BJ (cell line): ENCODE data around the gene HHIPL1. TPM values are rescaled to one million over a fixed set of nuclear protein-coding genes. Genes with fewer than 3 reads are reported as not detected.

ENCODE experiments used
- CTCF ChIA-PET: fragments of 350-600 bp; formaldehyde crosslinking; extraction: SDS; loops from one replicate; lab custom pipeline; 2021; ENCODE audit warnings: antibody characterized with exemption, inconsistent platforms; lab: Yijun Ruan, JAX
- POLR2A ChIA-PET: fragments of 300-600 bp; sonication (Branson Sonifier 250); formaldehyde crosslinking; extraction: SDS; loops from one replicate; lab custom pipeline; 2021; ENCODE audit warnings: antibody characterized with exemption; lab: Charles Lee
- DNase-seq: peaks from one replicate; pipeline ENCODE4 v3.0.0-alpha.2; 2011; ENCODE audit warnings: low read depth
- H3K27me3 ChIP-seq: 2 replicates; pipeline ENCODE4 v1.6.0; 2011; ENCODE audit warnings: low read length; ENCODE audit not compliant: control insufficient read depth, insufficient read depth
- H3K36me3 ChIP-seq: 2 replicates; pipeline ENCODE4 v1.5.1; 2011; ENCODE audit warnings: low read length; ENCODE audit not compliant: control insufficient read depth, insufficient read depth
- H3K4me3 ChIP-seq: 2 replicates; pipeline ENCODE4 v1.5.1; 2011; ENCODE audit warnings: low read depth, mild to moderate bottlenecking, control low read depth, low read length
- polyA plus RNA-seq: library from polyadenylated mRNA; depleted of rRNA; stranded (reverse); fragments of >200 nt; gene quantifications from 2 replicates; pipeline ENCODE4 v1.2.3, GENCODE V29; 2011
- TF ChIP-seq, protein P1 (sequence below): IDR thresholded peaks from 2 replicates; pipeline ENCODE4 v1.5.1; 2011; ENCODE audit warnings: low read depth, mild to moderate bottlenecking, control low read depth, inconsistent platforms, low read length, moderate library complexity; ENCODE audit not compliant: insufficient read depth

Gene HHIPL1
- polyA plus RNA-seq, 1 experiment, result 2.5 TPM

- Histone ChIP-seq H3K4me3 (no peak overlapping the region), H3K36me3 (no peaks in the 10 kb centered on the region), H3K27me3 (peaks cover 7% of the 10 kb centered on the region)
- POLR2A ChIA-PET, result no interaction called here
- TF ChIP-seq, protein P1, sequence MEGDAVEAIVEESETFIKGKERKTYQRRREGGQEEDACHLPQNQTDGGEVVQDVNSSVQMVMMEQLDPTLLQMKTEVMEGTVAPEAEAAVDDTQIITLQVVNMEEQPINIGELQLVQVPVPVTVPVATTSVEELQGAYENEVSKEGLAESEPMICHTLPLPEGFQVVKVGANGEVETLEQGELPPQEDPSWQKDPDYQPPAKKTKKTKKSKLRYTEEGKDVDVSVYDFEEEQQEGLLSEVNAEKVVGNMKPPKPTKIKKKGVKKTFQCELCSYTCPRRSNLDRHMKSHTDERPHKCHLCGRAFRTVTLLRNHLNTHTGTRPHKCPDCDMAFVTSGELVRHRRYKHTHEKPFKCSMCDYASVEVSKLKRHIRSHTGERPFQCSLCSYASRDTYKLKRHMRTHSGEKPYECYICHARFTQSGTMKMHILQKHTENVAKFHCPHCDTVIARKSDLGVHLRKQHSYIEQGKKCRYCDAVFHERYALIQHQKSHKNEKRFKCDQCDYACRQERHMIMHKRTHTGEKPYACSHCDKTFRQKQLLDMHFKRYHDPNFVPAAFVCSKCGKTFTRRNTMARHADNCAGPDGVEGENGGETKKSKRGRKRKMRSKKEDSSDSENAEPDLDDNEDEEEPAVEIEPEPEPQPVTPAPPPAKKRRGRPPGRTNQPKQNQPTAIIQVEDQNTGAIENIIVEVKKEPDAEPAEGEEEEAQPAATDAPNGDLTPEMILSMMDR, result no peak
- CTCF ChIA-PET, result interaction anchor here (0.6 to 5.4 kb wide), 9 partner anchors 12 to 218 kb away, joined by 3 to 29 read pairs (median 4); no protein-coding TSS in a partner anchor
- no peak for DNase-seq
These were observed 36.3 kb downstream of the HHIPL1 start for GRCh38 chr14:99681101-99681831.

DNA sequence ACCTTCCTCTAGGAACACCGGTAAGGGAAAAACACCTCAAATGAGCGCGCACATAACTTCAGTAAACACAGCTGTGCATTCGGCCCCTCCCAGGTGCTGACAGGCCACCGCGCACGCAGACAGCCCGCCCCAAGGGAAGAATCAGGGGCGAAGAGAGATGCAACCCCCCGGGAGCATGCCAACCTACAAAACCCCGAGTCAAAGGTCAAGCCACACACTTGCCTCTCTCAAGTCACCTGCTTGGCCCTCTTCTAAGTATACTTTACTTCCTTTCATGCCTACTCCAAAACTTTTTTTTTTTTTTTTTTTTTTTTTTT is 36.9 kb downstream of the HHIPL1 start:
- TF ChIP-seq, protein P1, result no peak
- no peak for DNase-seq
- ChIA-PET CTCF (interaction anchor here (0.6 to 5.4 kb wide), 5 partner anchors 13 to 217 kb away, joined by 3 to 29 read pairs (median 8); no protein-coding TSS in a partner anchor), POLR2A (no interaction called here)
- Histone ChIP-seq H3K4me3 (no peak overlapping the region), H3K27me3 (peaks cover 7% of the 10 kb centered on the region), H3K36me3 (no peaks in the 10 kb centered on the region)

DNA sequence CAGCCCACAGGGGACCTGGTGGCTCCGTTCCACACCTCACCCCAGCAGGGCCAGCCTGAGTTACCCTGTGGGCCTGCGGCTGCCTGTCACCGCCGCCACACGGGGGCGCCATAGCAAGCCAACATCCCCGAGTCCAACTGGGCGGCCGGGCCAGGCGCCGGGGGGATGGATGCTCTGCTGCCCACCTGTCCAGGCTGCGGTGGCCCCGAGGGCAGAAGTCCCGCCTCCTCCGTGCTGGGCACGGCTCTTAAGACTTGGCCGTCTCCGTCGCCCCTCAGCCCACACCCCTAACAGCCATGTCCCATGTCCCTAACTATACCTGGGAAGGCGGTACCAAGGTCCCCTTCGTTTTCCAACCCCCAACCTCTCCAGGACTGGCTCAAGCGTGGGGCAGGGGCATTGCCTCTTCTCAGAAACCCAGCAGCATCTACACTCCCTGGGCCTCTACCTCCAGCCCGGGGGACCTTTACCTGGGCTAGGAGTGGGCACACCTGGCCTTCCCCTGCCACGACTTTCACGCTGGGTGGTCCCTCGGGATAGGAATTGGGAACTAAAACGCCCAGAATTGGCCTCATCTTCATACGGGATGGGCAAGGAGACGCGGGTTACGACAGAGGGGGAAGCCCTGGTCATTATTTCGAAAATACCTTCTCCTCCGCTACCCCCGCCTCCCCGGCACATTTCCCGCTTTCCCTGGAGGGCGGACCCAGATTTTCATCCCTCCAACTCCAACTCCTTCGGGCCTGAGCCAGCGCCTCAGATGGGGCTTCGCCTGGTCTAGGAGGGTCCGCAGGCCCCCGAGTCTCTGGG is 38.1 kb downstream of the HHIPL1 start:
- ChIA-PET POLR2A (interaction anchor here (0.6 kb wide), 1 partner anchor 179 kb away, joined by 5 read pairs; no protein-coding TSS in a partner anchor), CTCF (interaction anchor here (0.5 to 5.4 kb wide), 13 partner anchors 9 to 264 kb away, joined by 3 to 29 read pairs (median 4); no protein-coding TSS in a partner anchor)
- Histone ChIP-seq H3K36me3 (no peaks in the 10 kb centered on the region), H3K4me3 (peak overlapping the region; percentile 85), H3K27me3 (peaks cover 10% of the 10 kb centered on the region)
- TF ChIP-seq, protein P1, result peak; percentile 97
- DNase-seq, result no peak

- CTCF ChIA-PET, result interaction anchor here (0.5 to 5.4 kb wide), 15 partner anchors 15 to 266 kb away, joined by 3 to 29 read pairs (median 4); no protein-coding TSS in a partner anchor
- H3K36me3 ChIP-seq, result no peaks in the 10 kb centered on the region
- peak; percentile 93 for DNase-seq
- POLR2A ChIA-PET, result interaction anchor here (0.6 kb wide), 2 partner anchors 9 to 179 kb away, joined by 5 to 11 read pairs; no protein-coding TSS in a partner anchor
- H3K27me3 ChIP-seq, result peaks cover 12% of the 10 kb centered on the region
- TF ChIP-seq, protein P1, result no peak
- H3K4me3 ChIP-seq, result peak within 1 kb of the TSS; percentile 85
These were observed 38.9 kb downstream of the HHIPL1 start, which contains the start of gene CYP46A1 for GRCh38 chr14:99683619-99684409. Gene CYP46A1, plus strand, starts transcription at chr14:99684298. Its CDS starts 120 bp downstream, at chr14:99684418.
